ENCODE results near the gene SLC34A3. TPM values are rescaled to one million over a fixed set of nuclear protein-coding genes. Genes with fewer than 3 reads are reported as not detected.

SLC34A3 gene
- total RNA-seq, 4 donors from 2014 or later, result not detected

DNA sequence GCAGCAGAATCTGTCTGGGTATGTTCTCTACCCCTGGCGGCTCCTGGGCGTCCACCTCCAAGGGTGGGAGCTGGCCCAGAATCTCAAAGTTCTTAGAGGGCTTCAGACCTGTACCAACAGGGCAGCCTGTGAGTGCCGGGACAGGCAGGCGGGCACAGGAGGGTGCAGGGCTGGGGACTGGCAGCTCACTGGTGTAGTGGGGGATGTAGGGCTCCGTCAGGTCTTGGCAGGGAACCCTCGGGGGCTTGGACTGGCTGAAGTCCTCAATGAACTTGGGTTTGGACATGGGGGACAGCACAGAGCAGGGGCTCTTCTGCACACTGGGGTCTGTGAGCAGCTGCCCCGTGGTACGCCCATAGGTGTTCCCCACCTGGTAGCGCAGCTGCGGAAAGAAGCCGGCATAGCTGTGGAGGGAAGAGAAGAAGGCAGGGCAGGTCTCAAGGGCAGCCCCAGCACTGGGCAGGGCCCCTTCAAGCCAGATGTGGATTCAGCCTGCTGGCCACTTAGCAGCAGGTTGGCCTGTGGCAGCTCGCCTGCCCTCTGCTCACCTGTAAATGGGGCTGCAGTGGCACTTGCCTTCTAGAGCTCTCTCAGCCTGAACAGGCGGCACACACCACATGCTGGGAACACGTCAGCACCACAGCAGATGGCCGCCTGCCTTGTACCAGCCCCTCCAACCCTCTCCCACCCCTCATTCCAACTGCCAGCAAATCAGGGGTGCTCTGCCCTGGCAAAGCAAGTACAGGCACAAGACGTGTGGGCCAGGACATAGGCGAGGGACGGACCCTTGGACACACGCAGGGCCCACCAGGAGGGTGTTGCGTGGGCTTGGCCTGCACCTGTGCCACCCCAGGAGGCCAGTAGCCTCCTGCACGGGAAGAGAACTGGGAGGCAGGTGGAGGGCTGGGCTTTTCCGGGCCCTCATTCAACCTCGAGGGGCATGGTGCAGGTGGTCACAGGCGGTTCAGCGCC is 15.0 kb downstream of the SLC34A3 start:
- Histone ChIP-seq H3K27me3 (no peaks in the 10 kb centered on the region), H3K4me3 (no peak overlapping the region), H3K9me3 (no peaks in the 10 kb centered on the region), H3K36me3 (peaks cover 0 to 5% (median 0%) of the 10 kb centered on the region in 4 donors), H3K4me1 (peaks cover 11 to 22% (median 16%) of the 10 kb centered on the region in 4 donors), H3K27ac (no peak overlapping the region)
- in situ Hi-C loops (cut with MboI; ENCODE audit: low pct_ligation_motif_present in 1 of 4, low pct_unique_long_range_greater_than_20kb in 1 of 4, low sequenced_read_pairs in 3 of 4) (no loop called here), intact Hi-C loops (cut with DNase I; ENCODE audit: low total_unique reads) (no loop called here)
- no peak for DNase-seq
- TF ChIP-seq POLR2AphosphoS5 (IDR thresholded peaks at IDR 0.05) (no peak), POLR2A (IDR thresholded peaks at IDR 0.05) (no peak), EP300 (IDR thresholded peaks at IDR 0.05; ENCODE audit: low read depth) (no peak)
- TF ChIP-seq, protein P1, sequence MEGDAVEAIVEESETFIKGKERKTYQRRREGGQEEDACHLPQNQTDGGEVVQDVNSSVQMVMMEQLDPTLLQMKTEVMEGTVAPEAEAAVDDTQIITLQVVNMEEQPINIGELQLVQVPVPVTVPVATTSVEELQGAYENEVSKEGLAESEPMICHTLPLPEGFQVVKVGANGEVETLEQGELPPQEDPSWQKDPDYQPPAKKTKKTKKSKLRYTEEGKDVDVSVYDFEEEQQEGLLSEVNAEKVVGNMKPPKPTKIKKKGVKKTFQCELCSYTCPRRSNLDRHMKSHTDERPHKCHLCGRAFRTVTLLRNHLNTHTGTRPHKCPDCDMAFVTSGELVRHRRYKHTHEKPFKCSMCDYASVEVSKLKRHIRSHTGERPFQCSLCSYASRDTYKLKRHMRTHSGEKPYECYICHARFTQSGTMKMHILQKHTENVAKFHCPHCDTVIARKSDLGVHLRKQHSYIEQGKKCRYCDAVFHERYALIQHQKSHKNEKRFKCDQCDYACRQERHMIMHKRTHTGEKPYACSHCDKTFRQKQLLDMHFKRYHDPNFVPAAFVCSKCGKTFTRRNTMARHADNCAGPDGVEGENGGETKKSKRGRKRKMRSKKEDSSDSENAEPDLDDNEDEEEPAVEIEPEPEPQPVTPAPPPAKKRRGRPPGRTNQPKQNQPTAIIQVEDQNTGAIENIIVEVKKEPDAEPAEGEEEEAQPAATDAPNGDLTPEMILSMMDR (IDR thresholded peaks at IDR 0.05), result no peak
- WGBS, 2 donors (ENCODE audit: low coverage in 1 of 2), result 94% methylated on average over 25 of the region's 25 CpGs; no CpG with 5 or more reads in 1 of the 2 donors

DNA sequence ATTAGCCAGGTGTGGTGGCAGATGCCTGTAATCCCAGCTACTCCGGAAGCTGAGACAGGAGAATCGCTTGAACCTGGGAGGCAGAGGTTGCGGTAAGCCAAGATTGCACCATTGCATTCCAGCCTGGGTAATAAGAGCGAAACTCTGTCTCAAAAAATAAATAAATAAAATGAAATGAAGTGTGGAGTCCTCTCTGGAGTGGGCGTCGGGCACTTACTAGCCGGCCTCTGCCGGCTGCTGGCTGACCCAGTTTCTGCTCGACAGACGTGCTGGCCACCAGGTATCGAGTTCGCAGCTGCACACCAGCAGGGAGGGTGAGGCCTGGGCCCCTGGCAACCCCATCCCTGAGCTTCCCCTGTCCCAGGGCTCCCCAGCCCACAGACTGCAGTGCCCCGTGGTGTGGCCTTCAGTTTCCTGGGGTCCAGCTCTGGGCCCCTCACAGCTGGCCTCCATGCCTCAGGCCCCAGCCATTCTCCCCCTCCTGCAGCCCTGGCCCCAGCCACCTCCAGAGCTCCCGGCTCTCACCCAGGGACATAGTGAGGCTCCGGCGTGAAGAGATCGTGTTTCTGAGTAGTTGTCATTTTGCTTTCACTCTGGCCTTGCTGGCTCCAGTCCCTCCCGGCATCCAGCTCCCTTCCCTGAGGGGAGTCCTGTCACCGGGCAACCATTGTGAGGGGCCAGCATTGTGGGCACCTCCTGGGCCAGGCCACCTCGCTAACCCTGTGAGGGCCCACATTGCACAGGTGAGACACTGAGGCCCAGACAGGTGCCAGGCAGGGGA is 16.6 kb downstream of the SLC34A3 start:
- TF ChIP-seq POLR2AphosphoS5 (IDR thresholded peaks at IDR 0.05) (no peak), EP300 (IDR thresholded peaks at IDR 0.05; ENCODE audit: low read depth) (no peak), POLR2A (IDR thresholded peaks at IDR 0.05) (no peak)
- TF ChIP-seq, protein P1 (IDR thresholded peaks at IDR 0.05), result no peak
- no peak overlapping the region for H3K27ac ChIP-seq
- no peak overlapping the region for H3K4me3 ChIP-seq
- intact Hi-C loops (cut with DNase I; ENCODE audit: low total_unique reads) (no loop called here), in situ Hi-C loops (cut with MboI; ENCODE audit: low pct_ligation_motif_present in 1 of 4, low pct_unique_long_range_greater_than_20kb in 1 of 4, low sequenced_read_pairs in 3 of 4) (no loop called here)
- WGBS, 2 donors (ENCODE audit: low coverage in 1 of 2), result 76 to 80% methylated on average over 2 to 20 of the region's 20 CpGs
- no peaks in the 10 kb centered on the region for H3K27me3 ChIP-seq
- DNase-seq, result no peak
- peaks cover 0 to 5% (median 0%) of the 10 kb centered on the region in 4 donors for H3K36me3 ChIP-seq
- H3K9me3 ChIP-seq, result no peaks in the 10 kb centered on the region
- H3K4me1 ChIP-seq, result peaks cover 7 to 15% (median 12%) of the 10 kb centered on the region in 4 donors

- in situ Hi-C loops (cut with MboI; ENCODE audit: low pct_ligation_motif_present in 1 of 4, low pct_unique_long_range_greater_than_20kb in 1 of 4, low sequenced_read_pairs in 3 of 4) (no loop called here), intact Hi-C loops (cut with DNase I; ENCODE audit: low total_unique reads) (no loop called here)
- H3K4me3 ChIP-seq, result no peak overlapping the region
- DNase-seq, result no peak
- H3K27ac ChIP-seq, result no peak overlapping the region
- peaks cover 2 to 14% (median 7%) of the 10 kb centered on the region in 4 donors for H3K4me1 ChIP-seq
- 96% methylated on average over 6 of the region's 6 CpGs; no CpG with 5 or more reads in 1 of the 2 donors for WGBS, 2 donors (ENCODE audit: low coverage in 1 of 2)
- no peaks in the 10 kb centered on the region for H3K27me3 ChIP-seq
- no peak for TF ChIP-seq POLR2AphosphoS5 (IDR thresholded peaks at IDR 0.05)
- no peak for TF ChIP-seq EP300 (IDR thresholded peaks at IDR 0.05; ENCODE audit: low read depth)
- TF ChIP-seq, protein P1 (IDR thresholded peaks at IDR 0.05), result no peak
- TF ChIP-seq POLR2A (IDR thresholded peaks at IDR 0.05), result no peak
- H3K36me3 ChIP-seq, result peaks cover 0 to 2% (median 0%) of the 10 kb centered on the region in 4 donors
- H3K9me3 ChIP-seq, result no peaks in the 10 kb centered on the region
Measured at GRCh38 chr9:137247916-137248175, 17.1 kb downstream of the SLC34A3 start.
